Activated CD8-positive, alpha-beta memory T cell treated with anti-CD3 and anti-CD28 coated beads, Interleukin-2, amount 50 U/mL, for 1 hour (primary cell): ENCODE results near the gene NEK1.
"Not testable (repeated sequence)": the region's sequence is repeated elsewhere in the genome, so short reads cannot be mapped to it uniquely, and the experiment has no call there.

Source experiments
- DNase-seq: peaks from one replicate; pipeline ENCODE4 v3.0.0-alpha.2; 2020; ENCODE audit errors: extremely low read depth

NEK1 gene

DNA sequence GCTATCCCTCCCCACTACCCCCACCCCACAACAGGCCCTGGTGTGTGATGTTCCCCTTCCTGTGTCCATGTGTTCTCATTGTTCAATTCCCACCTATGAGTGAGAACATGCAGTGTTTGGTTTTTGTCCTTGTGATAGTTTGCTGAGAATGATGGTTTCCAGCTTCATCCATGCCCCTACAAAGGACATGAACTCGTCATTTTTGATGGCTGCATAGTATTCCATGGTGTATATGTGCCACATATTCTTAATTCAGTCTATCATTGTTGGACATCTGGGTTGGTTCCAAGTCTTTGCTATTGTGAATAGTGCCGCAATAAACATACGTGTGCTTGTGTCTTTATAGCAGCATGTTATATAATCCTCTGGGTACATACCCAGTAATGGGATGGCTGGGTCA is 118.1 kb downstream of the NEK1 start:
- not testable (repeated sequence) for DNase-seq

DNA sequence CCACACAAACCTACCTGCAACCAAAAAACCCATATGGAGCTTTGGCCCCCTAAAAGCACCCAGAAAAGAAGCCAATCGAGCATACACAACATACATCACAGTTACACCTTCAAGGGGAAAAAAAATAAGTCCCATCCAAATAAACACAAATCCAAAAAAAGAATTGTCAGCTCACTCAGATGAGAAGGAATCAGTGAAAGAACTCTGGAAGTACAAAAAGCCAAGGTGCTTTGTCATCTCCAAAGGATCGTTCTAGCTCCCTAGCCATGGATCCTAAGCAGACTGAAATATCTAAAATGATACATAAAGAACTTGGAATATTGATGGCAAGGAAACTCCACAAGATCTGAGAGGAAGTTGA is 119.2 kb downstream of the NEK1 start:
- no peak for DNase-seq

DNA sequence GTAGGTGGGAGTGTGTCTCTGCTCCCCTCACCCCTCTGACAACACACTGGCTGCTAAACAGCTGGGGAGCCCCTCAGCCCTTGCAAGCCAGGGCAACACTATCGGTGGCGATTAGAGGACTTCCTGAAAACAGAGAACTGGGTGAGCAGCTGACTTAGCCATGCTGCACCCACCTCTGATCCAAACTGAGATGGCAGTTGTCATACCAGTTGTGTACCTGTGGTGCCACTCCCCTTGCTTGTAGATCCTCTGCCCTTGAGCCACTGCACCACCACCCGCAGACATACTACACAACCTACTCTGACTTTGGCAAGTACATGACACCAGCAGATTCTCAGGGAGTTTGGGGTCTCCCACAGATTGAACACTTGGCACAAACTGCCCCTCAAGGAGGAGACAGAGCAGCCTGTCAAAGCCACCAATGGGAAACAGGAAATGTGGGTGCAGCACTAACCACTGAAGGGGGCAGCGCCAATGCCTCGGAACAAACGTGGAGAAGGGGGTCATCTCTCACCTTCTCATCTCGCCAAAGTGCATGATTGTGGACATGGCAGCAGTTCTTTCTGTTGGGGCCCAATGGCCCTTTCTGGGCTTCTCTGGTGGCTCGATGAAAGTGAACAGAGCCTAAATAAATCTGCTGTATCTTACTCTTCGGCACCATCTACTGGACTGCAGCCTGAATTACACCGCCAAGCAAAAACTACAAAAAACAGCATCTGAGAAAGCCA is 119.8 kb downstream of the NEK1 start:
- DNase-seq, result no peak

DNA sequence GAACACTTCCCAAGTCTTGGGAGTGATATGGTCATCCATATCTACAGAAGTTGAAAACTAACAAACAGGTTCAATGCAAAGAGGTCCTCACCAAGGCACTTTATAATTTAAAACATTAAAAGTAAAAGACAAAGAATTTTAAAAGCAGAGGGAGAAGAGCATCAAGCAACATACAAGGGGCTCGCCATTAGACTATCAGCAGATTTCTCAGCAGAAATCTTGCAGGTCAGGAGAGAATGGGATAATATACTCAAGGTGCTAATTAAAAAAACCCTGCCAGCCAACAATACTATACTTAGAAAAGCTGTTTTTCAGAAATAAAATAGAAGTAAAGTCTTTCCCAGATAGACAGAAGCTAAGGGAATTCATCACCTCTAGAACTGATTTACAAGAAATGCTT is 121.2 kb downstream of the NEK1 start:
- no peak for DNase-seq

DNA sequence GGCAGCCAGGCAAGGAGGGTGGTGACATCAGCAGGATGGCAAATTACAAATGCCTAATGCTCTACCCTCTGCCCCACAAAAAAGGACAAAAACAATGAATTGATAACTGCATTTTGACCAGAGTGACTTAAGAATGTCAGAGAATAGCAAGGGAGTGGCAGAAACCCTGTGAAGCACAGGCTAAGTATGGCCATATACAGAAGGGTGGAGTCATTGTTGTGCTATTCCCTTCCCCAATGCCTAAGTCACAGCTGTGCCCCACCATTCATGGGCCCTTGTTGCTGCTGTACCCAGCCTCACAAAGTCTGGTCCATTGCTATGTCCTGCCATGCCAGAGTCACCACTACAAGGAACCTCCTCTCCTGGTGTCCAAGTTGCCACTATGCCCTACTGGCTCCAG is 123.1 kb downstream of the NEK1 start:
- no peak for DNase-seq

DNA sequence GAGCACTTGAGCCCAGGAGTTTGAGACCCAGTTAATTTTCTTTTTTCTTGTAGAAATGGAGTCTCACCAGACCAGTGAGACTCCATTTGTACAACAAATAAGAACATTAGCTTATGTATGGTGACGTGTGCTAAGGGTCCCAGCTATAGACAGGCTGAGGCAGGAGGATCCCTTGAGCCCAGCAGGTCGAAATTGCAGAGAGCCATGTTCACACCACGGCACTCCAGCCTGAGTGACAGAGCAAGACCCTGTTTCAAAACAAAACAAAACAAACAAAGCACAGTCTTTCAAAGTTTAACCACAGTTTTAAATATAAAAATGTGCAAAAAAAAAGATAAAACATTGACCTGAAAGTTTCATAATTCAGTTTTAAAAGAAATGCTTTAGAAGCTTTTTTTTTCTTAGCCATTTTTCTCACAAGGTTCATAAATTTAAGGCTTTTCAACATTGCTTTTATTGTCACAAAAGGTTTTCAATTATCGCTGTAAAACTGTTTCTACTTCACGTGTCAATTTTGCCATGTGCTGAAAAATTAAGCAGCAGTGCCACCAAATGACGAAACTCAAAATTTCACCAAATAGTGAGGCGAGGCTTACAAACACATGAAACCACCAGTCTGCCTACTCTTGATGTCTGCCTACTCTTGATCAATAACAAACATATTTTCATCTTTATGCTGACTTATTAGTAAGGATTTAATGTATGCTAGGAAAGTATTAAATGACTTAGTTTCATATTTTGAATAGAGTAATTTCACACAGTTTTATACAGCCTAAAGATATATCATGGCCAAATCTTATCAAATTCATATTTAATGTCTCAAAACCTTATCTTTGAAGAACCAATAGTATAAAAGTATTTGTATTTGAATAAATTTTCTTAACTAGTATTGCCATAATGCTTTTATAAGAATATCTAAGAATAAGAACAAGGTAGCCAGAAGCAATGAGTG is 126.3 kb downstream of the NEK1 start:
- no peak for DNase-seq

DNA sequence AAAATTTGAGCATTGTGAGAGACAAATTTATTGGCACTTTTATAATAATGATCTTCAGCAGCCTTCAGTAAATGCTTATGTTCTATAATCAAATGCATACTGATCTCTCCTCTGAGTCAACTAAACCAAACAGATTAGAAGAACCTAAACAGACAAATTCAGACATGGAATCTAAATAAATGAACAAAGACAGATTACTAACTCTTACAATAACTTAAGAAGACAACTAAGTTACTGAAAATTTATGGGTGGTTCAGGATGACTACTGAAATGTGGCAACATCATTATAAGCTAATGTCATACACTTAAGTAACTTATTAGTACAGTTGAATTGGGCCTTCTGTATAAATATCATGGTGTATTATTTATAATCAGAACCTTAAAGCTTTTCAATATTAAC is 127.3 kb downstream of the NEK1 start:
- DNase-seq, result no peak

DNA sequence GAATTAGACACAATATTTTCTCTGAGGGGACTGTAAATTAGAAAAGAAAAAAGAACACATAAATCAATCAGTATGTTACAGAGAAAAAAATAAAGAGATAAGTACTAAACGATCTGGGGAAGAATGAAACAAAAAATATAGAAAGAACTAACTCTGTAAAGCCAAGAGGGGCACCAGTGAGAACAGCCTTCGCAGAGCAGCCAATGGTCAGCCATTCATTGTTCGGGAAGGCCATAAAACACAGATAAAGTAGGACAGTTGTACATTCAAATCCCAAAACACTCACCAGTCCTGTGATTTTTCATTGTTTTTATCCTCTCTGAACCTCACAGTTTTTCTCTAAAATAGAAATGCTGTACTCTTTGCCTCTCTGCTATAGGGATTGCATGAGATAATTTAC is 127.9 kb downstream of the NEK1 start:
- DNase-seq, result no peak

DNA sequence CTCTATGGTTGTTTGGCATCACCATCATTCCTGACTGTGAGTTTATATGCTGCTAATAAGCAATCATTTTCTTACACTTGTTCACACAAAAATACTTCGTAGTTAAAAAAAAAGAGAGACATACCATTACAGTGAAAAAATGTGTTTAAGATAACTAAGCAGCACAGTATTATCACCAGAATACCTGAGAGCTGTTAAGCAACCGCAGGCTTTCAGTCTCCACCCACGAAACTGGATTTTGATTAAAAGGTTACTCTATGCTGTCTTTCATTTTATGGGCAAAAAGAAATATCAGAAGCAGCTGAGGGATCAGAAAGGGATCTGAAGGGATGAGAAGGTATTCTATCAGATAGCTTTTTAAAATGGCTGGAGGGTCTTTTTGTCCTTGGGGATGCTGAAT is 148.3 kb downstream of the NEK1 start:
- no peak for DNase-seq

DNA sequence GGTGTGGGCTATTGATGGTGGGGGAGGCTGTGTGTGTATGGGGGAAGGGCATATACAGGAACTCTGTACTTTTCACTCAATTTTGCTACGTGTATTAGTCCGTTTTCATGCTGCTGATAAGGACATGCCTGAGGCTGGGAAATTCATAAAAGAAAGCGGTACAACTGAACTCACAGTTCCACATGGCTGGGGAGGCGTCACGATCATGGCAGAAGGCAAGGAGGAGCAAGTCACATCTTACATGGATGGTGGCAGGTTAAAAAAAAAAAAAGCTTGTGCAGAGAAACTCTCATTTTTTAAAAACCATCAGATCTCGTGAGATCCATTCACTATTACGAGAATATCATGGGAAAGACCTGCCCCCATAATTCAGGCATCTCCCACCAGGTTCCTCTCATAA is 152.3 kb downstream of the NEK1 start:
- DNase-seq, result no peak

DNA sequence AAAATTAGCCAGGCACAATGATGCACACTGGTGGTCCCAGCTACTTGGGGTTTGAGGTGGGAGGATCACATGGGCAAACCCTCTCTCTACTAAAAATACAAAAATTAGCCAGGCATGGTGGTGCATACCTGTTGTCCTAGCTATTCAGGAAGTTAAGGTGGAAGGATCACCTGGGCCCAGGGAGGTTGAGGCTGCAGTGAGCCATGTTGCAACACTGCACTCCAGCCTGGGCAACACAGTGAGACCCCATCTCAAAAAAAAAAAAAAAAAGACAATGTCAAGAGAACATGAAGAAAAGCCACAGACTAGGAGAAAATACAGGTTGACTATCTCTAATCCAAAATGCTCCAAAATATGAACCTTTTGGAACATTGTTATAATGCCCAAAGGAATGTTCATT is 153.8 kb downstream of the NEK1 start:
- DNase-seq, result no peak

DNA sequence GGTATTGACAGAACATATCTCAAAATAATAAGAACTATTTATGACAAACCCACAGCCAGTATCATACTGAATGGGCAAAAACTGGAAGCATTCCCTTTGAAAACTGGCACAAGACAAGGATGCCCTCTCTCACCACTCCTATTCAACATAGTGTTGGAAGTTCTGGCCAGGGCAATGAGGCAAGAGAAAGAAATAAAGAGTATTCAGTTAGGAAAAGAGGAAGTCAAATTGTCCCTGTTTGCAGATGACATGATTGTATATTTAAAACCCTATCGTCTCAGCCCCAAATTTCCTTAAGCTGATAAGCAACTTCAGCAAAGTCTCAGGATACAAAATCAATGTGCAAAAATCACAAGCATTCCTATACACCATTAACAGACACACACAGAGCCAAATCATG is 159.7 kb downstream of the NEK1 start:
- DNase-seq, result not testable (repeated sequence)

DNA sequence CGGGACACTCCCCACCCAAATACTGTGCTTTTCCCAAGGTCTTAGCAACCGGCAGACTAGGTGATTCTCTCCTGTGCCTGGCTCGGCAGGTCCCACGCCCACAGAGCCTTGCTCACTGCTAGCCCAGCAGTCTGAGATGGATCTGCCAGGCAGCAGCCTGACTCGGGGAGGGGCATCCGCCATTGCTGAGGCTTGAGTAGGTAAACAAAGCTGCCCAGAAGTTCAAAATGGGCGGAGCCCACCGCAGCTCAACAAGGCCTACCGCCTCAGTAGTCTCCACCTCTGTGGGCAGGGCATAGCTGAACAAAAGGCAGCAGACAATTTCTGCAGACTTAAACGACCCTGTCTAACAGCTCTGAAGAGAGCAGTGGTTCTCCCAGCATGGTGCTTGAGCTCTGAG is 163.4 kb downstream of the NEK1 start:
- DNase-seq, result not testable (repeated sequence)

DNA sequence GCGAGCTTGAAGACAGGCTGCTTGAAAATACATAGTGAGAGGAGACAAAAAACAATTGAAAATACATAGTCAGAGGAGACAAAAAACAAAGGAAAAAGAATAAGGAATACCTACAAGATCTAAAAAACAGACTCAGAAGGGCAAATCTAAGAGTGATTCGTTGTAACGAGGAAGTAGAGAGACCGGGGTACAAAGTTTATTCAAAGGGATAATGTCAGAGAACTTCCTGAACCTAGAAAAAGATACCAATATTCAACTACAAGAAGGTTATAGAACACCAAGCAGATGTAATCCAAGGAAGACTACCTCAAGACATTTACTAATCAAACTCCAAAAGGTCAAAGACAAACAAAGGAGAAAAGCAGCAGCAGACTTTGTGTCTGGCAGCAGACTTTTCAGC is 165.6 kb downstream of the NEK1 start:
- DNase-seq, result no peak

DNA sequence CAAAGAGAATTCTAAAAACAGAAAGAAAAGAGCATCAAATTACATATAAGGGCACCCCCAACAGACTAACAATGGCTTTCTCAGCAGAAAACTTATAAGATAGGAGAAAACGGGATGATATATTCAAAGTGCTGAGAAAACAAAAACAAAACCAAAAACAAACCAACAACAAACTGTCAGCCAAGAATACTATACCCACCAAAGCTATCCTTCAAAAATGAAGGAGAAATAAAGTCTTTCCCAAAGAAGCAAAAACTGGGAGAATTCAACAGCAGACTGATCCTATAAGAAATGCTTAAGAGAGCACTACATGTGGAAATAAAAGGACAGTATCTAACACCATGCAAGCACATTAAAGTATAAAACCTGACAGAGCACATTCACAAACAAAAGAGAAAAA is 168.6 kb downstream of the NEK1 start:
- DNase-seq, result no peak

DNA sequence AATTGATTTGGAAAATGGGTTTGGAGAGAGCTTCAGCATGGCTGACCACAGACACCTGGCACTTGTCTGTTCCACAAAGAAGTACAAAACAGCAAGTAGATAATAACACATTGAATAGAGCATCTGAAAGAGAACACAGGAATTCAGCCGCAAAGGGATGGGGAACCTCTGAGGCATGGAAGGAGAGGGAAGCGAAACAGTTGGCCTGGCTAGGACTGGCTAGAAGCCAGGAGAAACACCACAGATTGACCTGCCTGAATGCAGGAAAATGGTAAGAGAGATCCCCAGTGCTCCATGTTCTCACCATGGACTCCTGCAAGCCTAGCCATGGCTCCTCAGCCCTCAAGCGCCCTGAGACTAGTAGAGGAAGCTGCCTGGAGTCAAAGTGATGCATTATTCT is 171.9 kb downstream of the NEK1 start:
- no peak for DNase-seq

DNA sequence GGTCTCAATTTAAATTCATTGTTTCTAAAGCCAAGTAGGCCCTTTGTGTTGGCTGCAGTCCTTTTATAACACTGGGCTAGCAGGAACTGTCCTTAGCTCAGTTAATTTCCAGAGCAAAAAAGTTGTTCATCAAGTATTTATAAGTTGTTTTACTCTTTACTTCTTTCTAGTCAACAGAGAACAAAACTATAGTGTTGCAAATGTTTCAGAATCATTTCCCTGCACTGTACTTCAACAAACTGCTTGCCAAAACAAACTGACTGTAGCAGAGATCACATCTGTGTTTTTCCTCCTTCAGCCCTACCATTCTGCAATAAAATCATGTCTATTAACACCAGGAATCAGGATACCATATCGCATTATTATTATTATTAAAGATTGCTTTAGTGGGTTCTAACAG is 173.1 kb downstream of the NEK1 start:
- no peak for DNase-seq

DNA sequence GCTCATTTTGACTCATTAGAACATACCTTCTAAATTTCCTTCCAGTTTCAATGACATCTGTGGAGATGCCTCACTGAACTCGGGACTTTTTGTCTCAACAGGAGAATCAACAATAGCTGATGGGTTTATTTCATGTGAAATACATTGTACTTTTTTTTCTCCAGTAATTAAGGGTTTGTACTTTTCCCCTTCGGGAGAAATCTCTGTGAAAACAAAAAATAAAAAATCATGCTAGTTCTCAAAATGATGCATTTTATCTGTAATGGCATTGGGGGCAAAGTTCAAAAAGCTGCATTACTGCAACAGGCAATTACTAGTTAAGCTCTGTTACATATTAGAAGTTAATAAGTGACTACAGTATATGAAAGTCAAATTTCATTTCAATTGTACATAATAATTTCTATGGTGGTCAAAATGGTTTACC is 174.3 kb downstream of the NEK1 start:
- DNase-seq, result no peak

DNA sequence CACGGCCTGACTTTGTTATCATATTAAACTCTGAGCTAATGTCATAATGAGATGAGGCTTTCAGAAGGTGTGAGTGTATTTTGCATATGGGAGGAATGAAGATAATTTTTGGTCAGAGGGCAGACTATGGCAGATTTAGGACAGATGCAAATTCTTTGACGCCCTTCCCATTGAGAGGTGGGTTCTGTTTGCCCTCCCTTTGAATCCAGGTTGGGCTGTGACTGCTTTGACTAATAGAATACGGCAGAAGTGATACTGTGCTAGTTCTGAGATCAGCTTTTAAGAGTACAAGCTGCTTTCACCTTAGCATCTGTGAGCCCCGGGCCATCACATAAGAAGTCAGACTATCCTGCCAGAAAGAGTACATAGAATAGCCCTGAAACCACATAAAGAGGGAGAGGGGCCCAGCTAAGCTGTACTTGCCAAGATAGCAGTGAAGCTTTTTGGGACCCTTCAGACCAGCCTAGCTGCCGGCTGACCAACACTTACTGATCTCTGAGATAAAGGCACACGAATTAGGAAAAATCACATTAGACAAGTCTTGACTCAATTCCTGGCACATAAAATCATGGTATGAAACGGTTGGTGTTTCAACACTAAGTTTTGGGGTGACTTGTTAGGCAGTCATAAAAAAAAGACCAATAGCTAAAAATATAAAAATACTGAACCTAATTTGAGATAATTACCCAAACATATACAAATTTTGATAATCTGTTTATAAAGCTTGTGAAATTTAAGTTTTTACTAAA is 174.9 kb downstream of the NEK1 start:
- DNase-seq, result no peak

DNA sequence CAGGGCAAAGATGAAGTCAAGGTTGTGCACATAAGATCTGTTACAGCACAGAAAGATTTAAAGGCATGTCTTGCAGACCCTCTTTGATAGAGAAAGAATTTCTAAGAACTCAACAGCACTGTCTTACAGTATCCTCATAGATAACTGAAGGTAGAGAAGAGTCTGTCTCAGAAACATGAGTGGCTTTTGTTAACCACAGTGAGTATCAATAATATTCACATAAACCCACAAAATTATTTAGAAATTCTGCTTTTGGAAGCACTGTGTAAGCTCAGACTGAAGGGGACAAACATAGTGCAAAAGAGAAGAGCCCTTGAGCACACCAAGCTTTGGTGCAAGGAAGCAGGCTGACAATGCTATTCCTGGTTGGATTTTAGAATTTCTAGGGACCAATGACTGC is 175.6 kb downstream of the NEK1 start:
- no peak for DNase-seq

DNA sequence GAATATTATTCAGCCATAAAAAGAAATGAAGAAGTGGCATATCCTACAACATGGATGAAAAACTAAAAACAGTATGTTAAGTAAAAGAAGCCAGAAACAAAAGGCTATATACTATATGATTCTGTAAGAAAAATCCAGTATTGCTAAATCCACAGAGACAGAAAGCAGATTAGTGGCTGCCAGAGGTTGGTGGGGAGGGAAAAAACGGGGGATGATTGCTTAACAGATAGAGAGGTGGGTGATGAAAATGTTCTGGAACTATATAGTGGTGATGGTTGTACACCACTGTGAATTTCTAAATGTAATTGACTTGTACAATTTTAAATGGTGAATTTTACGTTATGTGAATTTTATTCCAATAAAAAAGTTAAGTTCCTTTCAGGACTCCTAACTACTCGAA is 184.0 kb downstream of the NEK1 start:
- DNase-seq, result no peak

DNA sequence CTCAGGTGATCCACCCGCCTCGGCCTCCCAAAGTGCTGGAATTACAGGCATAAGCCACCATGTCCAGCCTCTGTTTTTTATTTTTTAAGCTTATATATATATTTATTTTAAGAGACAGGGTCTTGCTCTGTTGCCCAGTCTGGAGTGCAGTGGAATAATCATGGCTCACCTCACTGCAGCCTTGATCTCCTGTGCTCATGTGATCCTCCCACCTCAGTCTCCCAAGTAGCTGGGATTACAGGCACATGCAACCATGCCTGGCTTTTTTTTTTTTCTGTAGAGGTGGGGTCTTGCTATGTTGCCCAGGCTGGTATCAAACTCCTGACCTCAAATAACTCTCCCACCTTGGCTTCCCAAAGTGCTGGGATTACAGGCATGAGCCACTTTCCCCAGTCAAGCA is 184.7 kb downstream of the NEK1 start:
- DNase-seq, result not testable (repeated sequence)

DNA sequence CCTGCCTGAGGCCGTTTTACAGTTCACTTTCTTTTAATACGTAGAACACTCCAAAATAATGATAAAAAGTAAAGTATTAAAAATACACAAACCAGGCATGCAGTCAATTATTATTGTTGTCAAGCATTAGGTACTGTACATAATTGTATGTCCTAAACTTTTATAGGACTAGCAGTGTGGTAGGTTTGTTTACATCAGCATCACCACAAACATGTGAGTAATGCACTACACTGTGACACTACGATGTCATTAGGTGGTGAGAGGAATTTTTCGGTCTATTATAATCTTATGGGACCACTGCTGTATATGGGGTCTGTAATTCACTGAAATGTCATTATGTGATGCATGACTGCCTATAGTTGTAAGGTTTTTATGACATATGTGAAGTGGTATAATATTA is 192.1 kb downstream of the NEK1 start:
- DNase-seq, result no peak
